K562 (cell line): ENCODE measurements around the gene ZCCHC3. TPM values are rescaled to one million over a fixed set of nuclear protein-coding genes. Genes with fewer than 3 reads are reported as not detected.

Experiments
- ATAC-seq: fragments of 200-7000 bp; cut with Tn5 transposase; 3 replicates; pipeline ENCODE4 v1.9.1; 2020; ENCODE audit warnings: moderate library complexity
- BruUV-seq: library from RNA; stranded (reverse); fragments of 400-500 nt; replicated peaks from 2 replicates; lab custom pipeline; 2021; lab: Mats Ljungman, UMichigan
- CTCF ChIA-PET: fragments of 300-600 bp; formaldehyde crosslinking; extraction: SDS; loops from one replicate; lab custom pipeline; 2021; ENCODE audit warnings: low intra/inter-chr PET ratio; lab: Yijun Ruan, JAX
- POLR2A ChIA-PET: fragments of 300-600, 350-650 bp; sonication (Branson Sonifier 250); formaldehyde crosslinking; extraction: SDS; loops from one replicate; lab custom pipeline; 2021; ENCODE audit warnings: antibody characterized with exemption, inconsistent platforms; lab: Yijun Ruan, JAX
- DNase-seq, 4 experiments: peaks; one replicate each; pipeline versions ENCODE4 v3.0.0 to v3.0.0-alpha.2; 2011 to 2018; ENCODE audit warnings: low spot score in 3 of 4, mixed read lengths in 3 of 4; ENCODE audit errors: extremely low read depth in 1 of 4
- FAIRE-seq: peaks from 2 replicates; lab custom pipeline; 2011; peaks lifted over from hg19 to GRCh38; lab: Jason Lieb, UNC
- H2AFZ ChIP-seq: 2 replicates; pipeline ENCODE4 v1.6.0; 2011; ENCODE audit warnings: low read depth, low read length, control low read depth, inconsistent platforms
- H3K27ac ChIP-seq: fragments of 200-600 bp; 3 replicates; pipeline ENCODE4 v1.8.0; 2011; ENCODE audit warnings: low read depth, mild to moderate bottlenecking, control low read depth, inconsistent platforms, low read length, moderate library complexity, mixed read lengths; ENCODE audit errors: extremely low read depth
- H3K27me3 ChIP-seq, 2 experiments: fragments of 300-600 bp in 1 of 2; 2 replicates in 1 of 2; 3 replicates in 1 of 2; pipeline versions ENCODE4 v1.6.0 to v1.8.0; 2011; ENCODE audit warnings: inconsistent platforms in 2 of 2, low read length in 2 of 2, mild to moderate bottlenecking in 1 of 2, mixed read lengths in 1 of 2, moderate library complexity in 1 of 2; ENCODE audit not compliant: control insufficient read depth in 2 of 2, insufficient read depth in 2 of 2
- H3K36me3 ChIP-seq: fragments of 300-600 bp; 3 replicates; pipeline ENCODE4 v1.8.0; 2011; ENCODE audit warnings: mild to moderate bottlenecking, low read length, inconsistent platforms; ENCODE audit not compliant: control insufficient read depth, insufficient read depth
- H3K4me1 ChIP-seq, 2 experiments: fragments of 200-600 bp in 1 of 2; replicated peaks in 1 of 2; 2 replicates in 1 of 2; 3 replicates in 1 of 2; pipeline versions ENCODE4 v1.5.1 to v1.8.0; 2011; ENCODE audit warnings: inconsistent platforms in 2 of 2, low read length in 2 of 2, mild to moderate bottlenecking in 1 of 2, mixed read lengths in 1 of 2, moderate library complexity in 1 of 2; ENCODE audit not compliant: control insufficient read depth in 2 of 2, insufficient read depth in 2 of 2
- H3K4me2 ChIP-seq: 2 replicates; pipeline ENCODE4 v1.6.1; 2011; ENCODE audit warnings: low read length, control low read depth, inconsistent platforms, mixed read lengths; ENCODE audit not compliant: insufficient read depth
- H3K4me3 ChIP-seq: fragments of 200-600 bp; sonication (generic), shearing (Covaris generic); 2 replicates; pipeline ENCODE4 v1.5.1; 2016; ENCODE audit warnings: control low read depth, inconsistent platforms
- H3K79me2 ChIP-seq: fragments of 200-600 bp; 3 replicates; pipeline ENCODE4 v1.8.0; 2011; ENCODE audit warnings: low read length, inconsistent platforms; ENCODE audit not compliant: control insufficient read depth, insufficient read depth
- H3K9ac ChIP-seq, 2 experiments: 2 replicates each; pipeline versions ENCODE4 v1.6.0 to v1.6.1; 2011; ENCODE audit warnings: low read depth in 2 of 2, low read length in 2 of 2, control low read depth in 1 of 2, inconsistent platforms in 1 of 2, mild to moderate bottlenecking in 1 of 2, mixed read lengths in 1 of 2; ENCODE audit not compliant: insufficient read depth in 1 of 2
- H3K9me1 ChIP-seq: one replicate; pipeline ENCODE4 v1.6.0; 2011; ENCODE audit warnings: inconsistent platforms, mild to moderate bottlenecking, low read length, moderate library complexity; ENCODE audit not compliant: control insufficient read depth, insufficient read depth
- H3K9me3 ChIP-seq: replicated peaks from 2 replicates; pipeline ENCODE4 v1.5.1; 2011; ENCODE audit warnings: low read depth, low read length, inconsistent platforms; ENCODE audit not compliant: control insufficient read depth, insufficient read depth
- H4K20me1 ChIP-seq: replicated peaks from 2 replicates; pipeline ENCODE4 v1.6.1; 2011; ENCODE audit warnings: low read length, inconsistent platforms, mixed read lengths; ENCODE audit not compliant: control insufficient read depth, insufficient read depth
- CHAMP1 ChIP-seq: fragments of 450-650 bp; IDR thresholded peaks from 2 replicates; pipeline ENCODE4 v1.6.1; 2016; ENCODE audit warnings: mild to moderate bottlenecking
- DNMT1 ChIP-seq: fragments of 450-650 bp; IDR thresholded peaks from 2 replicates; pipeline ENCODE4 v1.6.1; 2016; ENCODE audit warnings: antibody characterized with exemption, mild to moderate bottlenecking
- GABPA ChIP-seq: fragments of 200-800 bp; sonication (Bioruptor generic); conservative IDR thresholded peaks from 2 replicates; pipeline ENCODE4 v1.6.1; 2016; ENCODE audit warnings: low read depth, missing genetic modification characterization, missing compliant biosample characterization
- KLF10 ChIP-seq: fragments of 250-450 bp; sonication (Bioruptor Pico); IDR thresholded peaks from 2 replicates; pipeline ENCODE4 v1.6.1; 2021; ENCODE audit warnings: matching md5 sums
- LEF1 ChIP-seq: fragments of 450-650 bp; IDR thresholded peaks from 2 replicates; pipeline ENCODE4 v1.6.1; 2016; ENCODE audit warnings: mild to moderate bottlenecking
- NBN ChIP-seq: fragments of 450-650 bp; IDR thresholded peaks from 2 replicates; pipeline ENCODE4 v1.6.1; 2016; ENCODE audit warnings: low read depth, mild to moderate bottlenecking
- NR0B1 ChIP-seq: fragments of 450-650 bp; IDR thresholded peaks from one replicate; pipeline ENCODE4 v1.6.1; 2018; ENCODE audit warnings: mild to moderate bottlenecking, moderate library complexity; ENCODE audit not compliant: partially characterized antibody
- PHF21A ChIP-seq: fragments of 450-650 bp; IDR thresholded peaks from 2 replicates; pipeline ENCODE4 v1.6.1; 2017; ENCODE audit warnings: low read depth, borderline replicate concordance
- RHOXF2B ChIP-seq: fragments of 250-450 bp; sonication (Bioruptor Pico); conservative IDR thresholded peaks from 2 replicates; pipeline ENCODE4 v1.5.1; 2021
- SP2 ChIP-seq: IDR thresholded peaks from 2 replicates; pipeline ENCODE4 v1.6.1; 2011; ENCODE audit warnings: mild to moderate bottlenecking, low read depth, low read length, moderate library complexity; ENCODE audit not compliant: poor library complexity, severe bottlenecking; ENCODE audit errors: extremely low read depth
- SRF ChIP-seq, 2 experiments: fragments of 250-450, 450-650 bp in 1 of 2; sonication (Bioruptor Pico) in 1 of 2; sonication (generic) in 1 of 2; formaldehyde crosslinking; IDR thresholded peaks; 2 replicates each; pipeline versions ENCODE4 v1.5.0 to v1.5.1; 2020 to 2022; ENCODE audit warnings: mild to moderate bottlenecking in 1 of 2, missing genetic modification reagents in 1 of 2
- ZBTB26 ChIP-seq: fragments of 450-650 bp; formaldehyde crosslinking; IDR thresholded peaks from 2 replicates; pipeline ENCODE4 v1.4.0; 2022; ENCODE audit warnings: missing genetic modification characterization
- ZC3H4 ChIP-seq: sonication (generic); formaldehyde crosslinking; IDR thresholded peaks from 2 replicates; pipeline ENCODE4 v1.9.0; 2021; ENCODE audit warnings: missing genetic modification reagents, borderline replicate concordance
- ZKSCAN1 ChIP-seq: fragments of 150-350 bp; IDR thresholded peaks from 2 replicates; pipeline ENCODE4 v1.6.1; 2016; ENCODE audit warnings: low read depth, low read length
- ZNF175 ChIP-seq: fragments of 200-800 bp; sonication (Bioruptor generic); IDR thresholded peaks from 2 replicates; pipeline ENCODE4 v1.6.1; 2016; ENCODE audit warnings: low read depth, mild to moderate bottlenecking, missing genetic modification characterization, missing compliant biosample characterization
- ZNF589 ChIP-seq: fragments of 200-800 bp; sonication (Bioruptor generic); IDR thresholded peaks from 2 replicates; pipeline ENCODE4 v1.6.1; 2016; ENCODE audit warnings: low read depth, missing genetic modification characterization, missing compliant biosample characterization
- WGBS: fragments of 100-300 bp; shearing (Covaris generic); methylation state at CpG from one replicate; pipeline ENCODE4 v1.1.6; 2016; ENCODE audit warnings: low coverage, mixed read lengths; ENCODE audit not compliant: insufficient coverage; ENCODE audit errors: missing lambda C conversion rate; 5-methylcytosine and 5-hydroxymethylcytosine counted together
- in situ Hi-C: fragments of 300-500 bp; cut with MboI; formaldehyde crosslinking; loops from 4 replicates; pipeline ENCODE4 v1.15.0; 2018; ENCODE audit warnings: inconsistent platforms, mixed read lengths
- intact Hi-C: fragments of 100-400 bp; cut with micrococcal nuclease; formaldehyde crosslinking; loops from 2 replicates; pipeline ENCODE4 v1.14.2; 2022
- polyA plus RNA-seq, 8 experiments: library from polyadenylated mRNA; depleted of rRNA in 4 of 8; stranded (reverse) in 5 of 8; unstranded in 3 of 8; fragments of >200 nt; fragmentation: Nextera tagmentation in 2 of 8; fragmentation: Illumina TruSeq in 1 of 8; extraction: Ambion mirVana in 2 of 8; extraction: Trizol in 1 of 8; gene quantifications; 2 replicates each; pipeline versions ENCODE4 v1.2.1 to v1.2.3, GENCODE V29; 2011 to 2014; ENCODE audit warnings: inconsistent platforms in 1 of 8, missing spikeins in 1 of 8
- total RNA-seq, 7 experiments: library from RNA; depleted of rRNA in 6 of 7; stranded (reverse); fragments of >200 nt in 6 of 7; fragmentation: Illumina TruSeq in 2 of 7; extraction: Trizol in 2 of 7; gene quantifications; 2 replicates each; pipeline versions ENCODE4 v1.2.1 to v1.2.3, GENCODE V29; 2011 to 2021; ENCODE audit warnings: low replicate concordance in 1 of 7

The ZCCHC3 gene
- total and polyA plus RNA-seq, 9 of the 15 experiments (the other 6 are each of a cell fraction or from before 2014, with no cell fraction given), result 2.8 to 23.3 (median 16.5) TPM

- POLR2A ChIA-PET, result interaction anchor here (0.6 to 1.3 kb wide), 8 partner anchors 8 to 1648 kb away, joined by 3 to 5 read pairs (median 3); no protein-coding TSS in a partner anchor
- intact Hi-C loops (loop anchor here (2.0 to 5.0 kb wide), 2 partner anchors 58 to 60 kb away; partner anchors contain the start of gene SOX12), in situ Hi-C loops (no loop called here)
- Histone ChIP-seq H3K36me3 (no peaks in the 10 kb centered on the region), H3K9me1 (no peaks in the 10 kb centered on the region), H3K79me2 (no peaks in the 10 kb centered on the region), H3K4me2 (peak overlapping the region; percentile 75), H3K4me3 (0 out of 2 replicates have a peak overlapping the region, but pooled peaks have one; percentile 17), H4K20me1 (no peaks in the 10 kb centered on the region), H3K27me3 (no peaks in the 10 kb centered on the region), H2AFZ (peak overlapping the region; percentile 97), H3K27ac (peak overlapping the region; percentile 71), H3K4me1 (peaks cover 9 to 18% of the 10 kb centered on the region in 2 experiments; a peak in 4 of 5 replicates), H3K9me3 (no peaks in the 10 kb centered on the region), H3K9ac (peak overlapping the region; percentile 56 to 81)
- WGBS, result 9% methylated on average over 26 of the region's 43 CpGs
- BruUV-seq, result no TSS peak
- CTCF ChIA-PET, result interaction anchor here (0.7 to 1.1 kb wide), 4 partner anchors 57 to 60 kb away, joined by 3 to 4 read pairs (median 3); partner anchors contain the start of gene SOX12
- DNase-seq (peak; percentile 87 to 92 (median 88)), ATAC-seq (peak; percentile 91), FAIRE-seq (peak; percentile 84)
- TF ChIP-seq ZNF589 (CRISPR knock-in tag) (peak; percentile 92), ZBTB26 (CRISPR knock-in tag) (no peak), ZKSCAN1 (peak; percentile 51), LEF1 (peak; percentile 74; the same call in 1 of the 2 replicates), GABPA (tag) (no peak), SRF (CRISPR knock-in tag; IDR thresholded peaks at IDR 0.05) (no peak), ZC3H4 (CRISPR knock-in tag) (no peak), SP2 (no peak), ZNF175 (CRISPR knock-in tag) (peak; percentile 74; the same call in 1 of the 2 replicates), RHOXF2B (CRISPR knock-in tag) (no peak), NBN (peak; percentile 75; the same call in 1 of the 2 replicates), PHF21A (no peak), NR0B1 (no peak), DNMT1 (no peak), KLF10 (CRISPR knock-in tag) (no peak), CHAMP1 (no peak)
Measured at GRCh38 chr20:266596-267562, 30.5 kb upstream of the ZCCHC3 start.
